Measurements from ENCODE around the gene NOP14. TPM values are rescaled to one million over a fixed set of nuclear protein-coding genes. Genes with fewer than 3 reads are reported as not detected.
A peak's percentile ranks its signal among the peaks of the same experiment; 100 is the strongest.
"Not testable (repeated sequence)": the region's sequence is repeated elsewhere in the genome, so short reads cannot be mapped to it uniquely, and the experiment has no call there.

Gene NOP14
- total RNA-seq, 4 donors from 2014 or later, result 20.3 to 47.6 (median 24.8) TPM

DNA sequence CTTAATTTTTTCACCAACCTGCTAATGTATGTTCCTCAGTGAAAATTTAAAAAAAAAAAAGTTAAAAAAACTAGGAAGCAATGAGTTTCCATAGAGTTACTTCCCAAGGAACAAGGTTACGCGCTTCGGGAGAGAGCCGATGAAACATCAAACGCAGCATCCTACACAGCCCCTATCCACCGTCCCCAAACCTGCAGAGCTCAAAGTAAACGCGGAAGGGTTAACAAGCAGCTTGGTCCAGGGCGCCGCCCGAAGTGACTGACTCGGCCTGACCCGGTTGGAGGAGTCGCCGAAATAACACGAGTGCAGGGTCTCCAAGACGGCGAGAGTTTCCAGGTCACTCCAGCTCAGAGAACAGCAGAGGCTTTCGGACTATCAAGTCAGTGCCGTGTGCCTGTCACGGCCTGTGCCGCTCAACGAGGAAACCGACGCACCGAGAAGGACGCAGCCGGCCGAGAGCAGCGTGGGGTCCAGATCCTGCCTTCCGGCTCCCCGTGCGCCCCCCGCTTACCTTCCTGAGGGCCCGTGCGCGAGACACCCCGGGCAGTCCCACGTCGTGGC lies 512 bp downstream of the NOP14 start:
- no peak for TF ChIP-seq CTCF (IDR thresholded peaks at IDR 0.05)
- no peak for DNase-seq (ENCODE audit: low spot score)
- ATAC-seq (ENCODE audit: low FRiP score), result peak; percentile 43

DNA sequence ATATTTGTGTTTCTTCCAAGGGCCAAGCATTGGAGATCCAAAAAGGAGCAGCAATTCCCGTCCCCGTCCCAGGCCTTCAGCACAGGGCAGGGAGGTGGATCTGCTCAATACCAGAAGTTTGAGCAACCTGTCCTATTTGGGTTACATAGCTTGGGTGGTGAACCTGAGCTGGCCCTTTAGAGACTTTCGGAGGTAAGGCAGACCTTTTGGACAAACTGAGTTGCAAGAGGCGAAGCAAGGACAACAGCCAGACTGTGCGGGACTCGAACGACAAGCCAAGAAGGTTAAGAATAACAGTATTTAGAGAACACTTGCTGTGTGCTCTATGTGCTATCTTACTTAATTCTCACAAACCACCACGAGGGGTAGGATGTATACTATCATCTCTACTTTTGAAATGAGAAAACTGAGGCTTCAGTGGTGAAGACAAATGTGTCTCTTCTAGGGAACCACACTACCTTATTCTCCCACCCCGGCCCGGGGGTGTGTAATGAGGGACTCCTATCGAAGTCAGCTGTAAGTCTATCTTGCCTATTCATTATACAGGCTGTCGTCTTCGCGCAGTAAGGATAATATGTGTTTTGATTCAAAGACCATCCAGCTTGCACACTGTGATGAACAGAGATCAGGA lies 1.3 kb downstream of the NOP14 start:
- DNase-seq (ENCODE audit: low spot score), result no peak
- TF ChIP-seq CTCF (IDR thresholded peaks at IDR 0.05), result no peak
- ATAC-seq (ENCODE audit: low FRiP score), result no peak

DNA sequence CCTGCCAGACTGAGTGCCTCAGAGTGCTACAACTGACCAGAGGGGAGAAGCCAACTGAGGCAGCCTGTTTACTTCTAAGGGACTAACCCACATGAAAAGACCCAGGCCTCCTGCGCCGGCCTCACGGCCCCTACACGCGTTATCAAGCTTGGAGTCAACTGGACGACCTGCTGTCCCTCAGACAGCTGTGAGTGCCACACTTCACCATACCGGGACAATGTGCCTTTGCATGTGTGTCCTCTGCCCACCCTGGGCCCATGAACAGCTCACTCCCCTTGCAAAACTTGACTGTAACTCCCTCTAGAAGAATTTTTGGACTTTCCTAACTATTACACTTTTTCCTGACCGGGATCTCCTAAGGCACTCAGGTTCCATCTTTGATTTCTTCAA lies 1.8 kb downstream of the NOP14 start:
- no peak for TF ChIP-seq CTCF (IDR thresholded peaks at IDR 0.05)
- no peak for ATAC-seq (ENCODE audit: low FRiP score)
- DNase-seq (ENCODE audit: low spot score), result no peak

GRCh38 chr4:2960450-2960849 lies 2.8 kb downstream of the NOP14 start:
- not testable (repeated sequence) for ATAC-seq (ENCODE audit: low FRiP score); DNase-seq (ENCODE audit: low spot score)

DNA sequence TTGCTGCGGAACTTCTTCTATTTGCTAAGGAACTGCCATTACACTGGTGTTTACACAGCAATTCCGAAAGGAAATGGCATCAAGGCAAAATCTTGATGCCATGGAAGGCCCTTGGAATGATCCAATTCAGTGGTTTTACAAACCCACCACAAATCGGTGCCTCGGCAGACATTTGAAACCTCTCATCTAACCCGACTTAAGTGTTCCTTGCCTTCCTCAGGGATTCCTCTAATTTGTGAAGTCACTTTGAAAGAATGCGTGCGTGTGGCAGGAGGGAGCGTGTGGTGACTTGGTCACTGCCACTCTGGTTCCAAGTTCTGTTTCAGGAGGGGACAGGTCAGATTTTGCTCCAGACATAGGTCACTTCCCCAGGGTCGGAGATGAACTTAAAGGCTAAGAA lies 4.8 kb downstream of the NOP14 start:
- no peak for ATAC-seq (ENCODE audit: low FRiP score)
- no peak for DNase-seq (ENCODE audit: low spot score)
- TF ChIP-seq CTCF (IDR thresholded peaks at IDR 0.05), result no peak

GRCh38 chr4:2955186-2956044 lies 7.8 kb downstream of the NOP14 start:
- ATAC-seq (ENCODE audit: low FRiP score); DNase-seq (ENCODE audit: low spot score): not testable (repeated sequence)

DNA sequence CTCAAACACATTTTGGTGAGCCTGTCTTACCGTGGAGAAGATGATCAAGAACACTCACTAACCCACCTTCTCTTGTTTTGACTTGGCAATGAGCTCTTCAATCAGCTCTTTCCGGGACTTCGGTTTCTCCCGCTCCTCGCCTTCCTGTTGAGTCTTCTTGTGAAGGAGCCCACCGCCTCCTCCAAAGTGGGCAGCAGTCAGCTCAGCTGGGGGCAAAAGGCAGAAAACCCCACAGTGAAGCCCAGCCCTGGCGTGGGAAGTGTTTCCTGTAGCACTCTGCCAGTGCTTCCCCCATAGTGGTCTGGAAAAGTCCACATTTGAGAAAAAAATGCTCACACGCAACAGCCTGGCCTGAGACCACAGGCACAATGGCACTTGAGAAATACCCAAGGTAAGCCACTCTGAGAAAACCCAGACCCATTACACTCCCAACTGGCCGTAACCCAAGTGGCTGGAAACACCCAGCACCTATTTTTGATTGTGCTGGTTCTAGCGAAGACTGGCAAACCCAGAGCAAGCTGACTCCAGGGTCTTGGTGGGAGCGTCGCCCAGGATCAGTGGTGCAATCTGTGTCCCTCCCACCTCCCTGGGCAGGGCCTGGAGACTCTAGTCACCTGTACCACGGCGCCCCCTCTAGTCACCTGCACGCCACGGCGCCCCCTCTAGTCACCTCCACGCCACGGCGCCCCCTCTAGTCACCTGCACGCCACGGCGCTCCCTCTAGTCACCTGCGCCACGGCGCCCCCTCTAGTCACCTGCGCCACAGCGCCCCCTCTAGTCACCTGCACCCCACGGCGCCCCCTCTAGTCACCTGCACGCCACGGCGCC lies 8.6 kb downstream of the NOP14 start:
- no peak for TF ChIP-seq CTCF (IDR thresholded peaks at IDR 0.05)
- DNase-seq (ENCODE audit: low spot score) (no peak), ATAC-seq (ENCODE audit: low FRiP score) (no peak)
